G401.6 (cell line): ENCODE results near the gene RFPL3.
"Not testable (repeated sequence)": the region's sequence is repeated elsewhere in the genome, so short reads cannot be mapped to it uniquely, and the experiment has no call there.

ENCODE experiments used
- FAIRE-seq: peaks from 2 replicates; lab custom pipeline; 2012; peaks lifted over from hg19 to GRCh38; lab: Jason Lieb, UNC

The RFPL3 gene

DNA sequence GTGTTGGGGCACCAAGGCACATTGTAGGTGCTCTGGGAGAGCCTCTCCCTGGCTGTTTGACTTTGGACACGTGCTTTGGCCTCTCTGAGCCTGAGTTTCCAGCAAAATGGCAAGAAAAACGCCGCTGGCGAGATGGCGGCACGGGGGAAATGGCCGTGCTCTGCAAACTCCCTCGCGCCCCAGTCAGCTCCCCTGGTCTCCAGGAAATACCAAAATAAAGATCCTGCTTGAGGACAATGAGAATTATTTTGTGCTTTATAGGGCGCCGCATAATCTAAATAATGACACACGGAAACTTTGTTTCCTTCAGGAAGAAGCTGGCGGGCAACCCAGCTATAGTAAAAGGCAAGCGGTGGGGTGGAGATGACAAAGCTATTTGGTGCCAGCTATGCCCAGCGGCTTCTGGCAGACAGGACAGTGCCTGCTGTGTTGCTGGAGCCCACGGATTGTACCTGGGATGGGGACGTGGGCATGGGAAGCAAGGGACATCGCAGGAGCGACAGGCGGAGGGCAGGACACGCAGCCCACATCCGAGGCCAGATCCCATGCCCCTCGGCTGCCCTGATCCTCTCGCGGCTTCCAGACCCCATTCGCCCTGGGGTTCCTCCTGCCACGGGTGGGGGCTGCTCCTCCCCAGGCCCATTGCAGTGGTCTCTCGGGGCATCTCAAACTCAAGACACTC lies 26.3 kb upstream of the RFPL3 start:
- no peak for FAIRE-seq

DNA sequence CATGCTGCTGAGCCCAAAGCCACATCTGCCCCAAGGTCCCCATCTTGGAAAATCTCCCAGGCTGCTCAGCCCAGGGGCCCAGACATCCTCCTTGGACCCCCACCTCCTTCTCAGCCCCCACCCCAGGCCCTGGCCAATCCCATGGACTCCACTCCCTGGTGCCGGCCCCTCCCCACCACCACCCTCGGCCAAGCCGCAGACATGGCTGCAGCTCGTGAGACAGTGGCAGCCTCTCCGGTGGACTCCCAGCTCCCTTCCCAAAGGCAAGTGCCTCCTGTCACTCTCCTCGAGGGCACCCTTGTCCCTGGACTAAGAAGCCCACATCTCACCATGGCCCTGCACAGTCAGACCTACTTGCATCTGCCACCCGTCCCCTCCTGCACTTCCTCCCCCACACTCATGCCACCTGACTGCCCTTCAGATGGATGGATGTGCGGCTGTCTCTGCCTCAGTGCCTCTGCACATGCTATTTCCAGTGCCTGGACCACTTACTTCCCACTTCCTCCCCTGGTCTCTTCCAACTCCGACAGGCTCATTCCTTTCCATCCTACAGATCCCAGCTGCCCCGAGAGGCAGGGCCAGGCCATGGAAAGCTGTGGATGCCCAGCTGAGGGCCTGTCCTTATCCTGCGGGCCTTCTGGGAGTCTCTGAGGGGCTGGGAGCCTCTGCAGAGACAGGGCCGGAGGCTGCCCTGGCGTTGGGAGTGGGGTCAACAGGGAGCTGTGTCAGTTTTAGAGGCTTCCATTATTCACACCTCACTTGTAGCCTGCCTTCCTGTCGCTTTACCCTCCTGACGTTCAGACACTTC lies 25.5 kb upstream of the RFPL3 start:
- FAIRE-seq = no peak

GRCh38 chr22:32333141-32333768 lies 24.4 kb upstream of the RFPL3 start:
- no peak for FAIRE-seq

GRCh38 chr22:32333769-32334659 lies 23.7 kb upstream of the RFPL3 start:
- FAIRE-seq = no peak

DNA sequence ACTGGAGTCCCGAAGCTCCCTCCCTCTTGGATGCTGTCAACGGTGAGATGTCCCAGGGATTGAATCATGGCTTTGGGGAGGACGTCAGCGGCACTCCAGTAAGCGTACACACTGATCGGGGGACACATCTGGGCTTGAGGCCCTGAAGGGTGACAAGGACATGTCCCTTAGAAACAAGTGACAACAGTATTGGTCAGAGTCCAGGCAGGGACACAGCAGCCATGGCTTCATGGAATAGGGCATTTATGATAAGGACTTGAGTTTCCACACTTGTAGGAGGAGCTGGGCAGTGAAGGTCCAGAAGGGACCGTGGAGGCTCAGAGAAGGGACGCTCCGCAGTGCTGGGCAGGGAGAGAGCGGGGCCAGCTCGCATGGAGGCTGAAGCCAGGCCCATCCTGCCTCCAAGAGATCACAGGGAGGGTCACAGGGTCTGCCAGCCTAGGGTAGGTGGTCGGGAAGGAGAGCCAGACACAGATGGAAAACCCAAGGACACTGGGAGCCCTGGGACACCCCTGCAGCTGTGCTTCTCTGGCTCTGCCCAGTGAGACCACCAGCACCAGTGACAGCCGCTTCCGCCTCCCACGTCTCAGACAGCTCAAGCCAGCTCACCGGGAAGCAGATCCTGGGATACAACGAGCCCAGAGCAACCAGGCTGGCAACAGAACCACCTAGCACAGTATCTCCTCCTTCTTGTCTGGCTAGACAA lies 22.9 kb upstream of the RFPL3 start:
- FAIRE-seq = no peak

- FAIRE-seq = no peak
Measured at GRCh38 chr22:32335471-32335870, 22.2 kb upstream of the RFPL3 start.

DNA sequence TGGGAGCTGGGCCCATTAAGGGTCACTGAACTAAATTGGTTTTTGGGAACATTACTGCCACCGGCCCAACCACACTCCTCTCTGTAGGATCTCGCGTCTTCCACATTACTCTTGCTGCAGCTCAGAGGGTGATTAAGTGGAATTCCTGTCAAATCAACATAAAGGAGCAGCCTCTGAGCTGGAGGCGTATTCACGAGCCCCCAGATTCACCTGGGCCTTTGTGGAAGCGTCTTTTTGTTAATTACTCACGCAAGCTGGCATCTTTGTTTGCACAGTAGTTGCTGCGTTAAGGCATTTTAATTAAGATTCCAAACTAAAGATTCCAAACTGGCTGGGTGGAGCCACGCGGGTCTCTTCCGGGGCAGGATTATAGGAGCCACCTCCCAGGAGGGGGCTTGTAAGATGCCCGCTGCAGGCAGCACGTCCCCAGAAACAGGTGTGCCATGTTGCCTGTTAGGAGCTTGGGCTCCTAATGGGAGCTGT lies 21.5 kb upstream of the RFPL3 start:
- FAIRE-seq = no peak

- FAIRE-seq = no peak
Measured at GRCh38 chr22:32336771-32337424, 20.8 kb upstream of the RFPL3 start.

GRCh38 chr22:32337425-32337824 lies 20.2 kb upstream of the RFPL3 start:
- FAIRE-seq = not testable (repeated sequence)

DNA sequence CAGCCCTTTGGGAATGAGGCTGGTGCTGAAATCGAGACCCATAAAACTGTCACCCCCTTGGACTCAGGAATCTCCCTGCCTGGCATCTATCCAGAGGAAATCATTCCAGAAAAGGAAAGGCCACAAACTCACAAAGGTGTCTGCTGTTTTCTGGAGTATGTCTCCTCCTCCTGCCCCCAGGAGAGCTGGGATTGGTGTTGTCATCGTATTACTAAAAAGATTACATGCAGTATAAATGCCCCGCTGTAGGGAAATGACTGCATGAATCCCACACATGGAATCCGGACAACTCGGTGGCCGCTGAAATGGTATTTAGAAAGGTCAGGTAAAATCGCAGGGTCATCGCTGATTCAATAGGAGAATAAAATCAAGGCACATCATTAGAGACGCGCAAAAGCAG lies 18.9 kb upstream of the RFPL3 start:
- FAIRE-seq = no peak

DNA sequence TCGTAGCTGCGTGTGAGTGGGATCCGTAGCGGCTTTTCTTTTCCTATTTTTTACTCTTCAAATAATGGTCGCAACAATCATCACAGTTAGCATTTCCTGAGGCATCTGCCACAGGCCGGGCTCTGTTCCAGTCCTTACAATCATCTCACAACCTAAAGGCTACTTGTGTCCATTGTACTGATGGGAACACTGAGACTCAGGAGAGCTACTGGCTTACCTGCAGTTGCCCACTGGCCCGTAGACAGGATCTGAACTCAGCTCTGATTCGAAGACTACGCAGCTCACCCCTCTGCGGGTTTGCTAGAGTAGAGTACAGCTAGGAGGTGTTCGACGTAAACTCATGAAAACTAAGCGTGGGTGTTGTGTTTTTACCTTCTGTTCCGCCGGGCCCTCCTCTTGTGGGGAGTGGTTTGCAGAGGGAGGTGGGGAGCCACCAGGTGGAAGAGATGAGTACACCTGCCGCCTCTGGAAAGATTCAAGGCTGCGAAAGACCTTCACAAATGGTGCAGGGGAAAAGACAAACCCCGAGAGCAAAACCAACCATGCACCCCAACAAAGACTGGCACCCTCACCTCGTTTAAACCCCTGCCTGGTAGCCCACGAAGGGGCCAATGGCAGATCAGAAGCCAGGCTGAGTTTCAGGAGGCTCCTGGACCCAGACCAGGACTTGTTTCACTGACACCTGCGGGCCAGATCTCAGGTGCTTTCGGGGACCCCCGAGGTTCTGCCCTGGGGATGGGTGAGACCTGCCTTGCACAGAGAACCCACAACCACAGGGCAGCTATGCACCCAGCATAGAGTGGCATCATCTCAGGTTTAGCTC lies 18.3 kb upstream of the RFPL3 start:
- FAIRE-seq = no peak

DNA sequence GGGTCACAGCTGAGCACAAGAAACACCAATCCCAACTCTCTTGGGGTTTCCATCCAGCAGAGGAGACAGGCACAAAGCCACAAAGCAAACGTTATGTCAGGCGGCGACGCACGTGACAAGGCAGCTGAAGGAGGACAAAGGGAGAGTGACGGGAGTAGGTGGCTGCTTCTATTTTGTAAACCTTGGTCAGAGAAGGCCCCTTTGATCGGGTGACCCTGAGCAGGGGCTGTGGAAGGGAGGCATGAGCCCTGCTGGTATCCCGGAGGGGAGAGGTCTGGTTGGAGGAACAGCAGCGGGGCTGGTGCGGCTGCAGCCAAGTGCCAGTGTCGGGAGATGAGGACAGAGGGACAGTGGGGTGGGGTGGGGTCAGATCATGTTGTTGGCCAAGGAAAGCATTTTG lies 17.3 kb upstream of the RFPL3 start:
- FAIRE-seq = no peak

DNA sequence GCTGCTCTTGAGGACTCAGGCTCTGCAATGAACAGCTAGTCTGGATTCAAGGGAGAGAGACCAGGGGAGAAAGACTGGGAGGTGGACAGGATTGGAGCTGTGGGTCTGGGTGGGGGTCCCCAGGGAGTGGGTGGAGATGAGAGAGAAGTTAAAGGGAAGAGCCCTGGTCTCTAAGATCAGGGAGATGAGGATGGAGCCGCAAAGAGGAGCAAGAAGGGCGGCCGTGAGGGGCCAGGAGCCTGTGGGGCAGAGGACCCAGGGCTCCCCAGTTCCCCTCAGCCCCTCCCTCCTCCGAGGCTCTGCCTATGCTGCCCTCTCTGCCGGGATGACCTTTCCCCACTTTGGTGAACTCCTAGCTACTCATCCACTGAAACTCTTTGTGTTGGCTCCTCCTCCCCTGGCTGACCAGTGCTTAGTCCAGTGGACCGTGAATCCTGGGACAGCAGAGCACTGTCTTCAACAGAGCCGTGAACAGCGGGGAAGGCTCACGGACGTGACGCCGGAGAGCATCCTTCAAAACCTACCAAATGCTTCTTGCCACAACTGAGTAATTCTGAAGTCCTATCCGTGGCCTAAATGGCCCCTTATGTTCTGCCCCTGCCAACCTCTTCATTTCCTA lies 16.4 kb upstream of the RFPL3 start:
- FAIRE-seq = no peak

- FAIRE-seq = no peak
Measured at GRCh38 chr22:32342977-32343376, 14.7 kb upstream of the RFPL3 start.

DNA sequence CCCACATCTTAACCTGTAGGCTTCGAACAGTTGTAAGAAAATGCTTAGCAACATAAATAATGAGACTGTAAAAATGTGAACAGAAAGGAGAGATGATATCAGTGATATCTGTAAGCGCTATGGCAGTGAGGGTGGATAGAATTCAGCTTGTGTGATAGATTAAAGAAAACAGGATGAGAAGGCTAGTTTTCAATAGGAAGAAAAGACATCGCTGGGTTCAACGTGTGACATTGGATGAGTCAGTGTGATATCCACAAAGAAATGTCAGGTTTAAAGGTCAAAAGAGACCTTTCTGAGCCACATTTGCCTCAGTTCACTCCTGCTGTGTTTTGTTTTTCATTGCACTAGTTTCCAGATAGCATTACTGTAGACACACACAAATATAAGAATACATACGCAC lies 13.7 kb upstream of the RFPL3 start:
- FAIRE-seq = no peak

DNA sequence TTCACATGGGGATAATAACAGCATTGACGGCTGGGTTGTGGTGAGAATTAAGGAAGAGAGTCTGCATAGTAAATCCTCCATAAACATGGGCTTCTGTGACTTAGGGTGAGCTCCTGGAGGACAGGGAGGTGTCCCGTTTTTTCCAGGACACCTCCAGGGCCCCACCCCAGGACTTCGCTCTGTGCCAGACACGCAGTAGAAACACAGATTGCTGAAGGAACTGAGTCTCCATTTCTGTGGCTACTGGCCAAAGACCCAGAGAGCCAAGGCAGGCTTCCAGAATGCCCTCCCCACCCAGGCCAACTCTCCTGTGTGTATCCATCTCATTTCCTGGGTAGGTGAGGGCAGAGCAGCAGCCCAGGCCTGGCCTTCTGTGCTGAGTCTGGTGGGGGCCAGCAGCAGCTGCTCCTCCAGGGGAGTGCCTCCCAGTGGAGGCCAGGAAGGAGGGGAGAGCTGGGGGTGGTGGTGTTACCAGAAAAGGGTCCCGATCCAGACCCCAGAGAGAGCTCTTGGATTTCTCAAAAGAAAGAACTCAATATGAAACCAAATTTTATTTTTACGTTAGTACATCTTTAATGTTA lies 9.5 kb upstream of the RFPL3 start:
- FAIRE-seq = no peak

GRCh38 chr22:32351875-32352274 lies 5.8 kb upstream of the RFPL3 start:
- FAIRE-seq = not testable (repeated sequence)

DNA sequence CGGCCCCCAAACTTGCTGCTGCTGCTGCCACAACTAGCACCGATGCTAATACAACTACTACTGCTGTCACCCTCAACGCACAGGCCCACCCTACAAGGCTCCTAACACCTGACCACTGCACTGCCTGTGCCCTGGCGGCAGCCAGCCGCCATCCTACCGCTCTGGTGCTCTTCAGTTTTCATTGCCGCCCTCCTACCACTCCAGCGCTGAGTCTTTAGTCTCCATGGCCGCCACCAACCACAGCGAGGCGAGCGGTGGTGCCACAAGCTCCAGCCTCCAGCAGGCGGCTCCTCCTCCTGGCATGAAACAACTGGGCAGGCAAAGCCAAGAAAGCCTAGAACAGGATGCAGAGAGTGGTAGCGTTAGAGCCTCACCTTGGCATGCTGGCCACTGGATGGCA lies 5.0 kb upstream of the RFPL3 start:
- no peak for FAIRE-seq

GRCh38 chr22:32353292-32353691 lies 4.4 kb upstream of the RFPL3 start:
- FAIRE-seq = no peak
